Erythroblast (primary cell): ENCODE data around the gene SLC9C1.

Experiments
- GATA1 ChIP-seq: IDR thresholded peaks from 2 replicates; pipeline ENCODE4 v1.6.1; 2011; ENCODE audit warnings: low read depth, mild to moderate bottlenecking, control low read depth, low read length, moderate library complexity
- POLR2A ChIP-seq: IDR thresholded peaks from 2 replicates; pipeline ENCODE4 v1.6.1; 2011; ENCODE audit warnings: mild to moderate bottlenecking, low read length

- TF ChIP-seq POLR2A (no peak), GATA1 (no peak)
Measured at GRCh38 chr3:112129925-112130637, 163.9 kb downstream of the SLC9C1 start.
